AG10803 (cell line): ENCODE results near the gene ING2.

Experiments
- DNase-seq: peaks from one replicate; pipeline ENCODE4 v3.0.0; 2010; ENCODE audit warnings: low read depth
- H3K4me3 ChIP-seq: 2 replicates; pipeline ENCODE4 v1.5.1; 2011; ENCODE audit warnings: mild to moderate bottlenecking, low read length, control low read depth
- CTCF ChIP-seq: conservative IDR thresholded peaks from 2 replicates; pipeline ENCODE4 v1.5.1; 2011; ENCODE audit warnings: mild to moderate bottlenecking, low read length, control low read depth, inconsistent platforms

The ING2 gene

GRCh38 chr4:183503497-183504063 lies 1.3 kb upstream of the ING2 start:
- H3K4me3 ChIP-seq: peak overlapping the region; percentile 82
- TF ChIP-seq CTCF: no peak
- DNase-seq: no peak

GRCh38 chr4:183504064-183504929 lies 561 bp upstream of the ING2 start:
- H3K4me3 ChIP-seq: peak overlapping the region; percentile 88
- DNase-seq: peak; percentile 97
- 0 out of 2 replicates have a peak, but pooled peaks have one; percentile 21 for TF ChIP-seq CTCF

GRCh38 chr4:183505611-183506388 lies 942 bp downstream of the ING2 start:
- no peak for TF ChIP-seq CTCF
- peak; percentile 82 for DNase-seq
- peak overlapping the region; percentile 88 for H3K4me3 ChIP-seq

GRCh38 chr4:183506389-183506735 lies 1.5 kb downstream of the ING2 start:
- H3K4me3 ChIP-seq: peak overlapping the region; percentile 88
- DNase-seq: no peak
- no peak for TF ChIP-seq CTCF

- no peak overlapping the region for H3K4me3 ChIP-seq
- DNase-seq: no peak
- TF ChIP-seq CTCF: no peak
These were observed 3.3 kb downstream of the ING2 start for GRCh38 chr4:183507925-183508696.

- no peak for DNase-seq
- no peak for TF ChIP-seq CTCF
- no peak overlapping the region for H3K4me3 ChIP-seq
These were observed 4.0 kb downstream of the ING2 start for GRCh38 chr4:183508697-183509335.
